Kidney (tissue), 14 donors: ENCODE measurements around the gene FNTB. TPM values are rescaled to one million over a fixed set of nuclear protein-coding genes. Genes with fewer than 3 reads are reported as not detected.
A peak's percentile ranks its signal among the peaks of the same experiment; 100 is the strongest.

Experiments used
- DNase-seq, 5 donors: peaks; one replicate each; pipeline ENCODE4 v3.0.0-alpha.2; 2013 to 2020
- FAIRE-seq: peaks from 2 replicates; lab custom pipeline; 2012; peaks lifted over from hg19 to GRCh38; lab: Jason Lieb, UNC
- H3K27ac ChIP-seq, 2 donors: one replicate each; pipeline ENCODE4 v1.7.0; 2013; ENCODE audit warnings: low read depth in 2 of 2, low read length in 2 of 2, inconsistent platforms in 1 of 2
- H3K27me3 ChIP-seq: one replicate; pipeline ENCODE4 v1.7.1; 2013; ENCODE audit warnings: low read length, inconsistent platforms; ENCODE audit not compliant: control insufficient read depth, insufficient read depth
- H3K36me3 ChIP-seq, 3 donors: one replicate each; pipeline versions ENCODE4 v1.7.0 to v1.7.1; 2013; ENCODE audit warnings: low read length in 3 of 3, control low read depth in 1 of 3, inconsistent platforms in 1 of 3; ENCODE audit not compliant: insufficient read depth in 3 of 3, control insufficient read depth in 2 of 3
- H3K4me1 ChIP-seq, 3 donors: one replicate each; pipeline versions ENCODE4 v1.7.0 to v1.7.1; 2013; ENCODE audit warnings: low read length in 3 of 3, inconsistent platforms in 1 of 3, low read depth in 1 of 3; ENCODE audit not compliant: control insufficient read depth in 2 of 3, insufficient read depth in 2 of 3
- H3K4me3 ChIP-seq, 3 donors: one replicate each; pipeline versions ENCODE4 v1.7.0 to v1.8.1; 2013; ENCODE audit warnings: low read length in 3 of 3, control low read depth in 1 of 3, inconsistent platforms in 1 of 3
- H3K9ac ChIP-seq, 3 donors: one replicate each; pipeline versions ENCODE4 v1.7.0 to v1.7.1; 2013; ENCODE audit warnings: low read length in 3 of 3, control low read depth in 1 of 3, inconsistent platforms in 1 of 3
- H3K9me3 ChIP-seq, 3 donors: one replicate each; pipeline versions ENCODE4 v1.7.0 to v1.7.1; 2013; ENCODE audit warnings: low read length in 3 of 3, control low read depth in 1 of 3, inconsistent platforms in 1 of 3; ENCODE audit not compliant: control insufficient read depth in 2 of 3, insufficient read depth in 1 of 3
- intact Hi-C: fragments of 100-400 bp; cut with DNase I; formaldehyde crosslinking; loops from one replicate; pipeline ENCODE4 v1.11.1; 2022
- polyA plus RNA-seq: library from polyadenylated mRNA; stranded (reverse); fragments of 350-450 nt; fragmentation: Illumina TruSeq; extraction: RNeasy Lipid Tissue Mini Kit (QIAGEN cat#74804); gene quantifications from one replicate; pipeline ENCODE4 v1.2.3, GENCODE V29; 2014; ENCODE audit warnings: low read depth, low replicate concordance; ENCODE audit not compliant: insufficient read depth
- total RNA-seq: library from RNA; stranded (reverse); fragmentation: NEBNext Ultra II Directional; extraction: Animal tissue kit (Norgen Biotek cat#: 25700); gene quantifications from one replicate; pipeline ENCODE4 v1.2.1, GENCODE V29; 2021
- TF ChIP-seq, protein P1 (sequence below): IDR thresholded peaks from 3 replicates; pipeline ENCODE4 v1.5.1; 2012; ENCODE audit warnings: mild to moderate bottlenecking, moderate library complexity, borderline replicate concordance; ENCODE audit not compliant: insufficient read depth; ENCODE audit errors: extremely low read depth
- donor health status: control.
- donor health status: control.
- donor health status: control.
- donor health status: control.
- donor health status: control.
- donor health status: DM: yes; HTN: yes; CAD: no.
- donor health status: Normal renal cell carcinoma (clear cell type).

Gene FNTB
- total and polyA plus RNA-seq, 2 donors from 2014 or later: 13.6 to 15.0 TPM

DNA sequence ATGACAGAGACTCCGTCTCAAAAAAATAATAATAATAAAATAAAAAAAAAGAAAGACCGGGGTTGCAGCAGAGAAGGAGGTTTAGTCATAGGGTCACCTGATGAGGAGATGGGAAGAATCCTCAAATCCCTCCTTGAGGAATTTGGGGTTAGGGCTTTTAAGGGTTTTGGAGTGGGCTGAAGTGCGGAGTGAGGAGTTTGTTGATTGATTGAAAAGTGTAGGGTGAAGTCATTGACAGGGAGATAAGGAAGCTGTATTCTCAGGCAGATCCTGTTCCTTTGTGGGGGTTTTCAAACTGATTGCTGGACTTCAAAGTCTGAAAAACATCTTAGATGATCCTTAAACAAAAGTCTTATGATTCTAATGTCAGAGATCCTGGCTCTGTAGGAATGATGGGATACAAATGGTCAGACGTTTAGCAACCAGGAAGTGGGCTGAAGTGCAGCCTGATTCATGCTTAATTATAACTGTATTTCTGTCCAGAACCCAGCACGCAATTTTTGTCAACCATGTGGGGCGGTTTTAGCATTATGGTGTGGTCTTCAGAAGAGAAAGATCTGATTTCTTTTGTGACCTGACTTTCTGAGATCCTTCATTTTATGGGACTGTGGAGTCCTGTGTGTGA, 16.0 kb downstream of the FNTB start:
- H3K9me3 ChIP-seq: no peaks in the 10 kb centered on the region
- no peak overlapping the region for H3K4me3 ChIP-seq
- no peak overlapping the region for H3K27ac ChIP-seq
- no peaks in the 10 kb centered on the region for H3K36me3 ChIP-seq
- intact Hi-C loops: no loop called here
- H3K27me3 ChIP-seq: no peaks in the 10 kb centered on the region
- TF ChIP-seq, protein P1, sequence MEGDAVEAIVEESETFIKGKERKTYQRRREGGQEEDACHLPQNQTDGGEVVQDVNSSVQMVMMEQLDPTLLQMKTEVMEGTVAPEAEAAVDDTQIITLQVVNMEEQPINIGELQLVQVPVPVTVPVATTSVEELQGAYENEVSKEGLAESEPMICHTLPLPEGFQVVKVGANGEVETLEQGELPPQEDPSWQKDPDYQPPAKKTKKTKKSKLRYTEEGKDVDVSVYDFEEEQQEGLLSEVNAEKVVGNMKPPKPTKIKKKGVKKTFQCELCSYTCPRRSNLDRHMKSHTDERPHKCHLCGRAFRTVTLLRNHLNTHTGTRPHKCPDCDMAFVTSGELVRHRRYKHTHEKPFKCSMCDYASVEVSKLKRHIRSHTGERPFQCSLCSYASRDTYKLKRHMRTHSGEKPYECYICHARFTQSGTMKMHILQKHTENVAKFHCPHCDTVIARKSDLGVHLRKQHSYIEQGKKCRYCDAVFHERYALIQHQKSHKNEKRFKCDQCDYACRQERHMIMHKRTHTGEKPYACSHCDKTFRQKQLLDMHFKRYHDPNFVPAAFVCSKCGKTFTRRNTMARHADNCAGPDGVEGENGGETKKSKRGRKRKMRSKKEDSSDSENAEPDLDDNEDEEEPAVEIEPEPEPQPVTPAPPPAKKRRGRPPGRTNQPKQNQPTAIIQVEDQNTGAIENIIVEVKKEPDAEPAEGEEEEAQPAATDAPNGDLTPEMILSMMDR: no peak
- H3K4me1 ChIP-seq: peaks cover 0 to 5% (median 3%) of the 10 kb centered on the region in 3 donors
- H3K9ac ChIP-seq: no peak overlapping the region
- DNase-seq: no peak
- FAIRE-seq: no peak

DNA sequence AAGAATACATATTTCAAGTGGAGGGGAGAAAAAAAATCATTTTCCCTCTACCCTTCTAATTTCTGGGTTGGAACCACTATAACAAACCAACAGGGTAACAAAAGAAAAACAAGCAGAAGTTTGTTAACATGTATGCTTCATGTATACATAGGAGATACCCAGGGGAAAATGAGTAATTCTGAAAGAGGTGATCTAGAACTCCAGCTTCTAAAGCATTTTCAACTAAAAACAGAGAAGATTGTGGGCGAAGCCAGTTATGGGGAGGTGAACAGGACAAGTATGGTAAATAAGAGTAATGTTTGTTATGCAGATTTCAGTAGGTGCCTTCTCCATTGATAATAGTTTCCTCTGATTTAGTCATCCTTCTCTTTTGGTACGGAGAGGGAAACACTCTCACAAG, 16.7 kb downstream of the FNTB start:
- Histone ChIP-seq H3K9ac (no peak overlapping the region), H3K27ac (no peak overlapping the region), H3K9me3 (no peaks in the 10 kb centered on the region), H3K4me1 (peaks cover 0 to 3% (median 2%) of the 10 kb centered on the region in 3 donors), H3K4me3 (no peak overlapping the region), H3K36me3 (no peaks in the 10 kb centered on the region), H3K27me3 (no peaks in the 10 kb centered on the region)
- DNase-seq (no peak), FAIRE-seq (no peak)
- intact Hi-C loops: no loop called here
- TF ChIP-seq, protein P1: no peak

- Histone ChIP-seq H3K27me3 (no peaks in the 10 kb centered on the region), H3K9me3 (no peaks in the 10 kb centered on the region), H3K4me1 (peaks cover 0 to 3% (median 0%) of the 10 kb centered on the region in 3 donors), H3K27ac (no peak overlapping the region), H3K9ac (no peak overlapping the region), H3K4me3 (no peak overlapping the region), H3K36me3 (peaks cover 0 to 7% (median 0%) of the 10 kb centered on the region in 3 donors)
- TF ChIP-seq, protein P1: no peak
- DNase-seq (peak in 2 of 5 donors; percentile 62 to 69), FAIRE-seq (no peak)
- intact Hi-C loops: no loop called here
Measured at GRCh38 chr14:65006261-65006721, 19.6 kb downstream of the FNTB start.
